PFSK-1 (cell line): ENCODE measurements around the gene PPARG.

ENCODE experiments used
- FOXP2 ChIP-seq: optimal IDR thresholded peaks from 2 replicates; pipeline ENCODE3; 2011; ENCODE audit warnings: borderline replicate concordance, control low read depth, inconsistent platforms; ENCODE audit not compliant: insufficient read depth; ENCODE audit errors: extremely low read length, extremely low read depth
- POLR2AphosphoS5 ChIP-seq: IDR thresholded peaks from 2 replicates; pipeline ENCODE4 v1.6.1; 2012; ENCODE audit warnings: low read depth, mild to moderate bottlenecking, control low read depth, low read length, moderate library complexity
- REST ChIP-seq, 2 experiments: IDR thresholded peaks; 2 replicates each; pipeline versions ENCODE4 v1.6.1 to v1.8.0; 2011 to 2012; ENCODE audit warnings: low read depth in 2 of 2, low read length in 2 of 2, control low read depth in 1 of 2, inconsistent platforms in 1 of 2, mild to moderate bottlenecking in 1 of 2, moderate library complexity in 1 of 2; ENCODE audit not compliant: insufficient read depth in 1 of 2
- SIN3A ChIP-seq: IDR thresholded peaks from 2 replicates; pipeline ENCODE4 v1.6.1; 2012; ENCODE audit warnings: mild to moderate bottlenecking, low read length, moderate library complexity, borderline replicate concordance; ENCODE audit not compliant: insufficient read depth
- TAF1 ChIP-seq: IDR thresholded peaks from 2 replicates; pipeline ENCODE4 v1.6.1; 2012; ENCODE audit warnings: low read length, control low read depth, borderline replicate concordance; ENCODE audit not compliant: insufficient read depth

Gene PPARG

GRCh38 chr3:12388185-12388584 is 99.3 kb downstream of the PPARG start:
- no peak for TF ChIP-seq TAF1
- TF ChIP-seq REST (IDR thresholded peaks at IDR 0.05; ENCODE audit: insufficient read depth in 1 of 2, low read depth in 2 of 2, low read length in 2 of 2): no peak
- no peak for TF ChIP-seq FOXP2
- no peak for TF ChIP-seq SIN3A
- TF ChIP-seq POLR2AphosphoS5: no peak

GRCh38 chr3:12392101-12392878 is 103.4 kb downstream of the PPARG start:
- TF ChIP-seq FOXP2 (no peak), SIN3A (no peak), TAF1 (no peak), REST (IDR thresholded peaks at IDR 0.05; ENCODE audit: insufficient read depth in 1 of 2, low read depth in 2 of 2, low read length in 2 of 2) (no peak), POLR2AphosphoS5 (no peak)

GRCh38 chr3:12393894-12394293 is 105.0 kb downstream of the PPARG start:
- no peak for TF ChIP-seq FOXP2
- no peak for TF ChIP-seq SIN3A
- TF ChIP-seq TAF1: no peak
- TF ChIP-seq REST (IDR thresholded peaks at IDR 0.05; ENCODE audit: insufficient read depth in 1 of 2, low read depth in 2 of 2, low read length in 2 of 2): no peak
- TF ChIP-seq POLR2AphosphoS5: no peak

GRCh38 chr3:12394569-12395271 is 105.8 kb downstream of the PPARG start:
- TF ChIP-seq TAF1: no peak
- TF ChIP-seq REST (IDR thresholded peaks at IDR 0.05; ENCODE audit: insufficient read depth in 1 of 2, low read depth in 2 of 2, low read length in 2 of 2): no peak
- no peak for TF ChIP-seq FOXP2
- no peak for TF ChIP-seq SIN3A
- TF ChIP-seq POLR2AphosphoS5: no peak
